ENCODE data around the gene NANOS2.

DNA sequence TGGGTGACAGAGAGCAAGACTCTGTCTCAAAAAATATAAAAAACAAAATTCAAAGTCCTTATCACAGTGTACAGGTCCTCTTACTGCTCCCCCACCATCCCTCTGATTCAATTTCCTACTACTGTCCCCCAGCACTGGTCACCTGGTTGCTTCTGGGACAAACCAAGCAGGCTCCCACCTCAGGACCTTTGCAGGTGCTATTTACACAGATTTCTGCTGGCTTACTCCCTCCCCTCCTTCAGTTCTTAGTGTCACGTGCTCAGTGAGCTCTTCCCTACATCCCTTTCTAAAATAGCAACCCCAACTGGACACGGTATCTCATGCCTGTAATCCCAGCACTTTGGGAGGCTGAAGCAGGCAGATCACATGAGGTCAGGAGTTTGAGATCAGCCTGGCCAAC is 34.6 kb downstream of the NANOS2 start:
- TF ChIP-seq, protein P1, sequence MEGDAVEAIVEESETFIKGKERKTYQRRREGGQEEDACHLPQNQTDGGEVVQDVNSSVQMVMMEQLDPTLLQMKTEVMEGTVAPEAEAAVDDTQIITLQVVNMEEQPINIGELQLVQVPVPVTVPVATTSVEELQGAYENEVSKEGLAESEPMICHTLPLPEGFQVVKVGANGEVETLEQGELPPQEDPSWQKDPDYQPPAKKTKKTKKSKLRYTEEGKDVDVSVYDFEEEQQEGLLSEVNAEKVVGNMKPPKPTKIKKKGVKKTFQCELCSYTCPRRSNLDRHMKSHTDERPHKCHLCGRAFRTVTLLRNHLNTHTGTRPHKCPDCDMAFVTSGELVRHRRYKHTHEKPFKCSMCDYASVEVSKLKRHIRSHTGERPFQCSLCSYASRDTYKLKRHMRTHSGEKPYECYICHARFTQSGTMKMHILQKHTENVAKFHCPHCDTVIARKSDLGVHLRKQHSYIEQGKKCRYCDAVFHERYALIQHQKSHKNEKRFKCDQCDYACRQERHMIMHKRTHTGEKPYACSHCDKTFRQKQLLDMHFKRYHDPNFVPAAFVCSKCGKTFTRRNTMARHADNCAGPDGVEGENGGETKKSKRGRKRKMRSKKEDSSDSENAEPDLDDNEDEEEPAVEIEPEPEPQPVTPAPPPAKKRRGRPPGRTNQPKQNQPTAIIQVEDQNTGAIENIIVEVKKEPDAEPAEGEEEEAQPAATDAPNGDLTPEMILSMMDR (IDR thresholded peaks at IDR 0.05): no peak
- TF ChIP-seq POLR2A (IDR thresholded peaks at IDR 0.05): no peak

Measured in adrenal gland (tissue), 5 donors.